GM23338 (cell line): Measurements from ENCODE around the gene MAPKBP1. TPM values are rescaled to one million over a fixed set of nuclear protein-coding genes. Genes with fewer than 3 reads are reported as not detected.
A peak's percentile ranks its signal among the peaks of the same experiment; 100 is the strongest.

Experiments
- ATAC-seq: fragments of 200-7000 bp; cut with Tn5 transposase; 3 replicates; pipeline ENCODE4 v1.9.1; 2020
- DNase-seq: peaks from one replicate; pipeline ENCODE4 v3.0.0-alpha.2; 2015; ENCODE audit warnings: low spot score
- H2AFZ ChIP-seq: fragments of 200-600 bp; sonication (generic); 2 replicates; pipeline ENCODE4 v1.8.0; 2016; ENCODE audit warnings: antibody characterized with exemption, mild to moderate bottlenecking, moderate library complexity
- H3F3A ChIP-seq: fragments of 200-600 bp; sonication (generic); replicated peaks from 2 replicates; pipeline ENCODE4 v1.8.0; 2017; ENCODE audit warnings: antibody characterized with exemption, mixed run types, low read depth
- H3K27ac ChIP-seq: fragments of 200-600 bp; sonication (generic); 2 replicates; pipeline ENCODE4 v1.6.1; 2016; ENCODE audit warnings: low read depth
- H3K27me3 ChIP-seq: fragments of 200-600 bp; sonication (generic); 2 replicates; pipeline ENCODE4 v1.8.0; 2016; ENCODE audit warnings: mild to moderate bottlenecking, mixed run types, moderate library complexity; ENCODE audit not compliant: insufficient read depth
- H3K36me3 ChIP-seq: fragments of 200-600 bp; sonication (generic); 2 replicates; pipeline ENCODE4 v1.8.0; 2016; ENCODE audit warnings: mild to moderate bottlenecking; ENCODE audit not compliant: insufficient read depth
- H3K4me1 ChIP-seq: fragments of 200-600 bp; sonication (generic); 2 replicates; pipeline ENCODE4 v1.8.0; 2016; ENCODE audit warnings: mild to moderate bottlenecking, moderate library complexity; ENCODE audit not compliant: insufficient read depth
- H3K4me2 ChIP-seq: fragments of 200-600 bp; sonication (generic); 2 replicates; pipeline ENCODE4 v1.7.1; 2017; ENCODE audit warnings: mixed run types
- H3K4me3 ChIP-seq: fragments of 200-600 bp; sonication (generic); 2 replicates; pipeline ENCODE4 v1.6.1; 2016; ENCODE audit warnings: mixed run types
- H3K79me2 ChIP-seq: fragments of 200-600 bp; sonication (generic); replicated peaks from 2 replicates; pipeline ENCODE4 v1.8.0; 2017; ENCODE audit warnings: mild to moderate bottlenecking; ENCODE audit not compliant: insufficient read depth
- H3K9me2 ChIP-seq: fragments of 200-600 bp; sonication (generic); 2 replicates; pipeline ENCODE4 v1.8.0; 2017; ENCODE audit not compliant: insufficient read depth
- H4K20me1 ChIP-seq: fragments of 200-600 bp; sonication (generic); replicated peaks from 2 replicates; pipeline ENCODE4 v1.8.0; 2017; ENCODE audit warnings: mild to moderate bottlenecking; ENCODE audit not compliant: insufficient read depth
- H3K27ac Mint-ChIP-seq: 2 replicates; pipeline ENCODE4 v1.8.0; 2020; ENCODE audit warnings: inconsistent platforms, mild to moderate bottlenecking, moderate library complexity, mixed read lengths
- H3K27me3 Mint-ChIP-seq: 3 replicates; pipeline ENCODE4 v1.8.0; 2022; ENCODE audit warnings: low read depth, mild to moderate bottlenecking, moderate library complexity, mixed read lengths, inconsistent platforms; ENCODE audit not compliant: insufficient read depth, poor library complexity
- H3K36me3 Mint-ChIP-seq: 3 replicates; pipeline ENCODE4 v1.8.0; 2021; ENCODE audit warnings: low read depth, mild to moderate bottlenecking, inconsistent platforms, moderate library complexity, mixed read lengths
- H3K4me1 Mint-ChIP-seq: 3 replicates; pipeline ENCODE4 v1.8.0; 2020; ENCODE audit warnings: mild to moderate bottlenecking, inconsistent platforms, mixed read lengths
- H3K4me3 Mint-ChIP-seq: 3 replicates; pipeline ENCODE4 v1.8.0; 2021; ENCODE audit warnings: moderate library complexity, mild to moderate bottlenecking, inconsistent platforms, mixed read lengths
- H3K9me3 Mint-ChIP-seq: 3 replicates; pipeline ENCODE4 v1.8.0; 2020; ENCODE audit warnings: moderate library complexity, mild to moderate bottlenecking, inconsistent platforms, mixed read lengths
- CREB1 ChIP-seq: fragments of 250-450 bp; sonication (Bioruptor Pico); IDR thresholded peaks from 2 replicates; pipeline ENCODE4 v1.5.0; 2020; ENCODE audit warnings: low read depth, mild to moderate bottlenecking, moderate library complexity
- EZH2phosphoT487 ChIP-seq: fragments of 200-600 bp; sonication (generic); IDR thresholded peaks from one replicate; pipeline ENCODE4 v1.8.1; 2018; ENCODE audit warnings: antibody characterized with exemption; ENCODE audit not compliant: unreplicated experiment
- NANOG ChIP-seq: IDR thresholded peaks from 2 replicates; pipeline ENCODE4 v1.6.1; 2016; ENCODE audit warnings: antibody characterized with exemption, borderline replicate concordance
- POLR2AphosphoS5 ChIP-seq: IDR thresholded peaks from 2 replicates; pipeline ENCODE4 v1.6.1; 2016; ENCODE audit warnings: antibody characterized with exemption, low read depth
- STAT1 ChIP-seq: IDR thresholded peaks from one replicate; pipeline ENCODE4 v1.6.1; 2016; ENCODE audit warnings: antibody characterized with exemption; ENCODE audit not compliant: unreplicated experiment
- ZNF114 ChIP-seq: fragments of 250-450 bp; sonication (Bioruptor Pico); IDR thresholded peaks from 2 replicates; pipeline ENCODE4 v1.5.0; 2020; ENCODE audit warnings: mild to moderate bottlenecking, moderate library complexity
- polyA plus RNA-seq: library from polyadenylated mRNA; unstranded; fragments of >200 nt; fragmentation: Nextera tagmentation; extraction: Ambion mirVana; gene quantifications from 2 replicates; pipeline ENCODE4 v1.2.1, GENCODE V29; 2016
- total RNA-seq: library from RNA; depleted of rRNA; stranded (reverse); fragments of >200 nt; shearing (Covaris generic); gene quantifications from 2 replicates; pipeline ENCODE4 v1.2.3, GENCODE V29; 2014
- TF ChIP-seq, protein P1 (sequence below): IDR thresholded peaks from one replicate; pipeline ENCODE4 v1.6.1; 2018; ENCODE audit warnings: antibody characterized with exemption; ENCODE audit not compliant: unreplicated experiment
- TF ChIP-seq, protein P2 (sequence below), 2 experiments: fragments of 200-600 bp in 1 of 2; sonication (generic) in 1 of 2; conservative IDR thresholded peaks; 2 replicates each; pipeline versions ENCODE4 v1.5.1 to v1.6.1; 2016 to 2017; ENCODE audit warnings: antibody characterized with exemption in 2 of 2, low read depth in 2 of 2, mild to moderate bottlenecking in 2 of 2, moderate library complexity in 1 of 2

The MAPKBP1 gene
- total and polyA plus RNA-seq, 2 experiments from 2014 or later: 1.9 to 8.9 TPM

DNA sequence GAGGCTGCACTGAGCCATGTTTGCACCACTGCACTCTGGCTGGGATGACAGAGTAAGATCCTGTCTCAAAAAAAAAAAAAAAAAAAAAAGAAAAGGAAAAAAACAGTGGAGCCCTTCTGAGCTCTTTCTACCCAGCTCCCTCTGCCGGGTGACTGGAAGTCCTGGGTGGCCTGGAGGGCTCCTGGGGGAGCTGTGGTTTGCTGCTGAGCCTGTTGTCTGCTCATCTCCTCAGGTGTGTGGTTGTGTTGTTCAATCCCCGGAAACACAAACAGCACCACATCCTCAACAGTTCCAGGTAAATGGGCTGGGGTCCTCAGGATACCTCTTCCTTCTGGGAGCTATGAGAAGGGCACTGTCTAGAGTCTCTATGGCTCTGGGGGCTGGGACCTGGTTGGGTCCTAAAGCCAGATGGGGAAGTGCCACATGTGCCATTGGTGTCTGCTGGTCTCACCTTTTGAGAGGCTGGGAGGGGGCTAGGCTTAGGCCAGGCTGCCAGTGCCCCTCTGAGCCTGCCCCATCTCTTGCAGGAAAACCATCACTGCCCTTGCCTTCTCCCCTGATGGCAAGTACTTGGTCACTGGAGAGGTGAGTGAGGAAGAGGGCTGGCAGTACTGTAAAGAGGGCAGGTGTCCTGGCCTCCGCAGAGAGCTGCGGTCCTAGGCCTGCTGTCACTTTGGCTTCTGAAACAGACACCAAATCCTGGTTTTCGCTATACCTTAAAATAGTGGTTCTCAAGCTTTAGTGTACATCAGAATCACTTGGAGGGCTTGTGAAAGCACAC is 36.6 kb downstream of the MAPKBP1 start:
- Mint-ChIP-seq H3K36me3 (no peaks in the 10 kb centered on the region; the same call in 2 of the 3 replicates), H3K9me3 (no peaks in the 10 kb centered on the region; the same call in 2 of the 3 replicates), H3K4me1 (peaks cover 11% of the 10 kb centered on the region), H3K27ac (no peak overlapping the region; the same call in 1 of the 2 replicates), H3K27me3 (peaks cover 7% of the 10 kb centered on the region), H3K4me3 (no peak overlapping the region)
- no peak overlapping the region for H3K4me3 ChIP-seq
- DNase-seq (no peak), ATAC-seq (peak; percentile 14)
- TF ChIP-seq ZNF114 (CRISPR knock-in tag) (no peak), CREB1 (no peak), POLR2AphosphoS5 (no peak), EZH2phosphoT487 (no peak), STAT1 (no peak), NANOG (no peak)
- TF ChIP-seq, protein P1, sequence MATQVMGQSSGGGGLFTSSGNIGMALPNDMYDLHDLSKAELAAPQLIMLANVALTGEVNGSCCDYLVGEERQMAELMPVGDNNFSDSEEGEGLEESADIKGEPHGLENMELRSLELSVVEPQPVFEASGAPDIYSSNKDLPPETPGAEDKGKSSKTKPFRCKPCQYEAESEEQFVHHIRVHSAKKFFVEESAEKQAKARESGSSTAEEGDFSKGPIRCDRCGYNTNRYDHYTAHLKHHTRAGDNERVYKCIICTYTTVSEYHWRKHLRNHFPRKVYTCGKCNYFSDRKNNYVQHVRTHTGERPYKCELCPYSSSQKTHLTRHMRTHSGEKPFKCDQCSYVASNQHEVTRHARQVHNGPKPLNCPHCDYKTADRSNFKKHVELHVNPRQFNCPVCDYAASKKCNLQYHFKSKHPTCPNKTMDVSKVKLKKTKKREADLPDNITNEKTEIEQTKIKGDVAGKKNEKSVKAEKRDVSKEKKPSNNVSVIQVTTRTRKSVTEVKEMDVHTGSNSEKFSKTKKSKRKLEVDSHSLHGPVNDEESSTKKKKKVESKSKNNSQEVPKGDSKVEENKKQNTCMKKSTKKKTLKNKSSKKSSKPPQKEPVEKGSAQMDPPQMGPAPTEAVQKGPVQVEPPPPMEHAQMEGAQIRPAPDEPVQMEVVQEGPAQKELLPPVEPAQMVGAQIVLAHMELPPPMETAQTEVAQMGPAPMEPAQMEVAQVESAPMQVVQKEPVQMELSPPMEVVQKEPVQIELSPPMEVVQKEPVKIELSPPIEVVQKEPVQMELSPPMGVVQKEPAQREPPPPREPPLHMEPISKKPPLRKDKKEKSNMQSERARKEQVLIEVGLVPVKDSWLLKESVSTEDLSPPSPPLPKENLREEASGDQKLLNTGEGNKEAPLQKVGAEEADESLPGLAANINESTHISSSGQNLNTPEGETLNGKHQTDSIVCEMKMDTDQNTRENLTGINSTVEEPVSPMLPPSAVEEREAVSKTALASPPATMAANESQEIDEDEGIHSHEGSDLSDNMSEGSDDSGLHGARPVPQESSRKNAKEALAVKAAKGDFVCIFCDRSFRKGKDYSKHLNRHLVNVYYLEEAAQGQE: no peak
- H3K27me3 ChIP-seq: no peaks in the 10 kb centered on the region
- H3K4me2 ChIP-seq: no peak overlapping the region
- H4K20me1 ChIP-seq: no peaks in the 10 kb centered on the region
- no peaks in the 10 kb centered on the region for H3K4me1 ChIP-seq
- H3K79me2 ChIP-seq: no peaks in the 10 kb centered on the region
- no peaks in the 10 kb centered on the region for H3K9me2 ChIP-seq
- H3F3A ChIP-seq: no peaks in the 10 kb centered on the region
- no peak overlapping the region; the same call in 1 of the 2 replicates for H2AFZ ChIP-seq
- H3K36me3 ChIP-seq: no peaks in the 10 kb centered on the region
- H3K27ac ChIP-seq: no peak overlapping the region

DNA sequence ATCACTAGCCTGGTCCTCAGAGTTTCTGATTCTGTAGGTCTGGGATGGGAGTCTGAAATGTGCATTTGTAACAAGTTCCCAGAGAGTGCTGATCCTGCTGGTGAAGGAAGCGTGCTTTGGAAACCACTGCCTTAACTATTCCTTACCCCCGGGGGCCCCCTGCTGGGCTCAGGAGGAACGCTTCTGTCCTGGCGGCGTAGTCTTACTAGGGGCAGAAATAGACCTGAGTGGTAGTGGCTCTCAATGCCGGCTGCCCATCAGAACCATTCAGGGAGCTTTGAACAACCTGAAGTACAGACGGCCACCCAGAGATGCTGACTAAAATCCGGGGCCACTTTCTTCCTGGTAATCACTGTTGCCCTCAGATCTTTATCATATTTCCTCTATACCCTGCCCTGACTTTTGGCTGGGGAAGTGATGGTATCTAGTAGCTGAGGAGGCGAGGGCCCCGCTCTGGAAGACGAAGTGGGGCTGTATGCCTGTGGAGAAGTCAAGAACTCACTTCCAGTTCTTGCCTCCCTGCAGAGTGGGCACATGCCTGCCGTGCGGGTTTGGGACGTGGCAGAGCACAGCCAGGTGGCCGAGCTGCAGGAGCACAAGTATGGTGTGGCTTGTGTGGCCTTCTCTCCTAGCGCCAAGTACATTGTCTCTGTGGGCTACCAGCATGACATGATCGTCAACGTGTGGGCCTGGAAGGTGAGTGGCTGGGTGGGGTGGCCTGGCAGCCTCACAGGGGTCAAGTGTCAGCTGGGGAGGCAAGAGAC is 37.3 kb downstream of the MAPKBP1 start:
- no peaks in the 10 kb centered on the region for H3K79me2 ChIP-seq
- H3K27me3 ChIP-seq: no peaks in the 10 kb centered on the region
- H3K27ac ChIP-seq: no peak overlapping the region
- Mint-ChIP-seq H3K9me3 (no peaks in the 10 kb centered on the region; the same call in 2 of the 3 replicates), H3K4me3 (no peak overlapping the region), H3K4me1 (peaks cover 9% of the 10 kb centered on the region; the same call in 2 of the 3 replicates), H3K36me3 (no peaks in the 10 kb centered on the region; the same call in 2 of the 3 replicates), H3K27ac (no peak overlapping the region), H3K27me3 (peaks cover 5% of the 10 kb centered on the region)
- no peaks in the 10 kb centered on the region for H3K4me1 ChIP-seq
- no peak overlapping the region; the same call in 1 of the 2 replicates for H2AFZ ChIP-seq
- H3K9me2 ChIP-seq: no peaks in the 10 kb centered on the region
- ATAC-seq (peak; percentile 89), DNase-seq (peak; percentile 95)
- H3F3A ChIP-seq: no peaks in the 10 kb centered on the region
- no peak overlapping the region for H3K4me2 ChIP-seq
- H3K36me3 ChIP-seq: no peaks in the 10 kb centered on the region
- TF ChIP-seq, protein P2, sequence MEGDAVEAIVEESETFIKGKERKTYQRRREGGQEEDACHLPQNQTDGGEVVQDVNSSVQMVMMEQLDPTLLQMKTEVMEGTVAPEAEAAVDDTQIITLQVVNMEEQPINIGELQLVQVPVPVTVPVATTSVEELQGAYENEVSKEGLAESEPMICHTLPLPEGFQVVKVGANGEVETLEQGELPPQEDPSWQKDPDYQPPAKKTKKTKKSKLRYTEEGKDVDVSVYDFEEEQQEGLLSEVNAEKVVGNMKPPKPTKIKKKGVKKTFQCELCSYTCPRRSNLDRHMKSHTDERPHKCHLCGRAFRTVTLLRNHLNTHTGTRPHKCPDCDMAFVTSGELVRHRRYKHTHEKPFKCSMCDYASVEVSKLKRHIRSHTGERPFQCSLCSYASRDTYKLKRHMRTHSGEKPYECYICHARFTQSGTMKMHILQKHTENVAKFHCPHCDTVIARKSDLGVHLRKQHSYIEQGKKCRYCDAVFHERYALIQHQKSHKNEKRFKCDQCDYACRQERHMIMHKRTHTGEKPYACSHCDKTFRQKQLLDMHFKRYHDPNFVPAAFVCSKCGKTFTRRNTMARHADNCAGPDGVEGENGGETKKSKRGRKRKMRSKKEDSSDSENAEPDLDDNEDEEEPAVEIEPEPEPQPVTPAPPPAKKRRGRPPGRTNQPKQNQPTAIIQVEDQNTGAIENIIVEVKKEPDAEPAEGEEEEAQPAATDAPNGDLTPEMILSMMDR (conservative IDR thresholded peaks at IDR 0.05; ENCODE audit: low read depth in 2 of 2): peak; percentile 87 to 88
- TF ChIP-seq, protein P1: no peak
- H4K20me1 ChIP-seq: no peaks in the 10 kb centered on the region
- H3K4me3 ChIP-seq: no peak overlapping the region
